Body of pancreas (tissue), 4 donors: ENCODE results near the gene CDCA8.

Experiments
- POLR2A ChIP-seq, 3 donors: fragments of 450-650 bp; IDR thresholded peaks; one replicate each; pipeline ENCODE4 v1.6.1; 2016; ENCODE audit warnings: antibody characterized with exemption in 3 of 3, mild to moderate bottlenecking in 2 of 3
- TF ChIP-seq, protein P1 (sequence below), 7 experiments: fragments of 450-650 bp in 4 of 7; fragments of 200-600 bp in 3 of 7; sonication (generic) in 3 of 7; IDR thresholded peaks; one replicate each; pipeline ENCODE4 v1.5.1; 2016 to 2019; ENCODE audit warnings: antibody characterized with exemption in 7 of 7

DNA sequence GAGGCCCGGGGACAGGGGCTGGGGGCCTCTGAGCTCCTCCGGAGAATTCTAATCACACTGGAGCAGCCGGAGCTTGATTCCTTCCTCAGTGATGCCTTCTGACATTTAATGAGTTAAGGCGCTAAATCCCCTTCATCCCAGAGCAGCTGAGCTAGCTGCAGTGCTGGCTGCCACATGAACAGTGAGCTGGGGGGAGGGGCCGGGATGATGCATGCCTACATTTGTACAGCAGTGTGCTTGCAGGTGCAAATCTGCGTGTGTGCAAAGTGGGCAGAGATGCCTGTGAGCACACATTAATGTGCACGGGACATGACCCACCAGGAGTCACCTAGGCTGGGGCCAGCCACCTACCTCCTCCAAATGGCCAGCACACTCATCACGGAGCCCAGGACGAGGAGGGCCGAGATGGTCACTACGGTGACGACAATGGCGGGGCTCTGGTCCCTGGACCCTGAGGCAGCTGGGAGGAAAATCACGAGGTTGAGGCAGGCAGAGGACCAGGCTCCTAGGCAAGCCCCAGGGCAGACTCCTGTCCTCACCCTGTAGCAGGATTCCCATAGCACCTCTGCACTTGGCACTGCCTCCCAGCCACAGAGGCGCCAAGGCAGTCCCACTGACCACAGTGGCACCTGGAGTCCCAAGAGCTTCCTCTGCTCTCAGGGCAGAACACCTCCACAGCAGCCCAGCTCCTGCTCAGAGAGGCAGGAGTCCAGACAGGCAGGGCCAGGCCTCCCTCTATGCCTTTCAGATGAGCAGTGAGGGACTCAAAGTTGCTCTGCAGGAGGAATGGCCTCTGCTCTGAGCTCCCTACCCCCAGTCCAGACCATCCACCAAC, 34.7 kb downstream of the CDCA8 start:
- no peak for TF ChIP-seq POLR2A (IDR thresholded peaks at IDR 0.05)
- TF ChIP-seq, protein P1, sequence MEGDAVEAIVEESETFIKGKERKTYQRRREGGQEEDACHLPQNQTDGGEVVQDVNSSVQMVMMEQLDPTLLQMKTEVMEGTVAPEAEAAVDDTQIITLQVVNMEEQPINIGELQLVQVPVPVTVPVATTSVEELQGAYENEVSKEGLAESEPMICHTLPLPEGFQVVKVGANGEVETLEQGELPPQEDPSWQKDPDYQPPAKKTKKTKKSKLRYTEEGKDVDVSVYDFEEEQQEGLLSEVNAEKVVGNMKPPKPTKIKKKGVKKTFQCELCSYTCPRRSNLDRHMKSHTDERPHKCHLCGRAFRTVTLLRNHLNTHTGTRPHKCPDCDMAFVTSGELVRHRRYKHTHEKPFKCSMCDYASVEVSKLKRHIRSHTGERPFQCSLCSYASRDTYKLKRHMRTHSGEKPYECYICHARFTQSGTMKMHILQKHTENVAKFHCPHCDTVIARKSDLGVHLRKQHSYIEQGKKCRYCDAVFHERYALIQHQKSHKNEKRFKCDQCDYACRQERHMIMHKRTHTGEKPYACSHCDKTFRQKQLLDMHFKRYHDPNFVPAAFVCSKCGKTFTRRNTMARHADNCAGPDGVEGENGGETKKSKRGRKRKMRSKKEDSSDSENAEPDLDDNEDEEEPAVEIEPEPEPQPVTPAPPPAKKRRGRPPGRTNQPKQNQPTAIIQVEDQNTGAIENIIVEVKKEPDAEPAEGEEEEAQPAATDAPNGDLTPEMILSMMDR (IDR thresholded peaks at IDR 0.05), result no peak
